Liver (tissue), 9 donors: ENCODE results near the gene MYO9A. TPM values are rescaled to one million over a fixed set of nuclear protein-coding genes. Genes with fewer than 3 reads are reported as not detected.

Experiments
- DNase-seq: peaks from one replicate; pipeline ENCODE4 v3.0.0-alpha.2; 2017; ENCODE audit warnings: low spot score
- H3K27ac ChIP-seq, 2 donors: one replicate each; pipeline ENCODE4 v1.7.0; 2013; ENCODE audit warnings: inconsistent platforms in 2 of 2, low read length in 2 of 2, control low read depth in 1 of 2, low read depth in 1 of 2, mild to moderate bottlenecking in 1 of 2
- H3K27me3 ChIP-seq, 4 donors: one replicate each; pipeline versions ENCODE4 v1.6.1 to v1.7.0; 2013; ENCODE audit warnings: low read length in 3 of 4, inconsistent platforms in 1 of 4, mild to moderate bottlenecking in 1 of 4, moderate library complexity in 1 of 4; ENCODE audit not compliant: control insufficient read depth in 4 of 4, insufficient read depth in 4 of 4
- H3K36me3 ChIP-seq, 4 donors: one replicate each; pipeline versions ENCODE4 v1.6.1 to v1.7.0; 2013; ENCODE audit warnings: low read length in 3 of 4, mild to moderate bottlenecking in 3 of 4, low read depth in 1 of 4, moderate library complexity in 1 of 4; ENCODE audit not compliant: control insufficient read depth in 4 of 4, insufficient read depth in 3 of 4
- H3K4me1 ChIP-seq, 4 donors: one replicate each; pipeline versions ENCODE4 v1.6.1 to v1.7.0; 2013; ENCODE audit warnings: low read length in 3 of 4, mild to moderate bottlenecking in 3 of 4, moderate library complexity in 1 of 4; ENCODE audit not compliant: control insufficient read depth in 4 of 4, insufficient read depth in 4 of 4
- H3K4me3 ChIP-seq, 3 donors: one replicate each; pipeline versions ENCODE4 v1.6.1 to v1.7.0; 2013; ENCODE audit warnings: low read length in 3 of 3, control low read depth in 1 of 3, low read depth in 1 of 3, mild to moderate bottlenecking in 1 of 3
- H3K9ac ChIP-seq, 2 donors: one replicate each; pipeline ENCODE4 v1.7.0; 2013; ENCODE audit warnings: low read length in 2 of 2, mild to moderate bottlenecking in 2 of 2, moderate library complexity in 2 of 2, control low read depth in 1 of 2, low read depth in 1 of 2
- H3K9me3 ChIP-seq, 4 donors: one replicate each; pipeline versions ENCODE4 v1.6.1 to v1.7.0; 2013; ENCODE audit warnings: low read length in 3 of 4; ENCODE audit not compliant: control insufficient read depth in 4 of 4
- EGR1 ChIP-seq, 2 donors: IDR thresholded peaks; 2 replicates each; pipeline ENCODE4 v1.6.1; 2016 to 2018; ENCODE audit warnings: antibody characterized with exemption in 2 of 2, low read depth in 2 of 2
- FOXA1 ChIP-seq: IDR thresholded peaks from 2 replicates; pipeline ENCODE4 v1.6.1; 2016; ENCODE audit warnings: antibody characterized with exemption
- FOXA2 ChIP-seq: IDR thresholded peaks from 2 replicates; pipeline ENCODE4 v1.6.1; 2016; ENCODE audit warnings: antibody characterized with exemption
- GABPA ChIP-seq, 2 donors: IDR thresholded peaks in 1 of 2; conservative IDR thresholded peaks in 1 of 2; 2 replicates each; pipeline ENCODE4 v1.6.1; 2016; ENCODE audit warnings: antibody characterized with exemption in 2 of 2, mild to moderate bottlenecking in 1 of 2, moderate library complexity in 1 of 2
- HNF4A ChIP-seq, 2 donors: conservative IDR thresholded peaks; 2 replicates each; pipeline ENCODE4 v1.6.1; 2016; ENCODE audit warnings: antibody characterized with exemption in 2 of 2, mild to moderate bottlenecking in 2 of 2
- HNF4G ChIP-seq: IDR thresholded peaks from 2 replicates; pipeline ENCODE4 v1.6.1; 2016; ENCODE audit warnings: antibody characterized with exemption
- JUND ChIP-seq, 2 donors: IDR thresholded peaks; 2 replicates each; pipeline ENCODE4 v1.6.1; 2016; ENCODE audit warnings: antibody characterized with exemption in 2 of 2
- NR2F2 ChIP-seq: IDR thresholded peaks from 2 replicates; pipeline ENCODE4 v1.6.1; 2016; ENCODE audit warnings: antibody characterized with exemption
- RAD21 ChIP-seq, 2 donors: IDR thresholded peaks; 2 replicates each; pipeline ENCODE4 v1.6.1; 2016; ENCODE audit warnings: antibody characterized with exemption in 2 of 2, mild to moderate bottlenecking in 2 of 2
- RXRA ChIP-seq, 2 donors: IDR thresholded peaks; 2 replicates each; pipeline ENCODE4 v1.6.1; 2017 to 2018; ENCODE audit warnings: antibody characterized with exemption in 2 of 2, mild to moderate bottlenecking in 1 of 2
- SP1 ChIP-seq: IDR thresholded peaks from 2 replicates; pipeline ENCODE4 v1.6.1; 2018; ENCODE audit warnings: antibody characterized with exemption, mild to moderate bottlenecking
- TAF1 ChIP-seq: conservative IDR thresholded peaks from 2 replicates; pipeline ENCODE4 v1.6.1; 2016; ENCODE audit warnings: antibody characterized with exemption, mild to moderate bottlenecking
- YY1 ChIP-seq: IDR thresholded peaks from 2 replicates; pipeline ENCODE4 v1.6.1; 2016; ENCODE audit warnings: antibody characterized with exemption, mild to moderate bottlenecking
- whole genome bisulfite sequencing: extraction: QIAGEN DNeasy Blood & Tissue Kit; methylation state at CpG from one replicate; pipeline ENCODE4 v1.1.7; 2013; 5-methylcytosine and 5-hydroxymethylcytosine counted together
- polyA plus RNA-seq, 2 donors: library from polyadenylated mRNA; stranded (reverse) in 1 of 2; unstranded in 1 of 2; fragments of 200-250 nt in 1 of 2; fragments of >200 nt in 1 of 2; fragmentation: Nextera tagmentation in 1 of 2; extraction: Ambion mirVana in 1 of 2; gene quantifications; one replicate each; pipeline versions ENCODE4 v1.2.1 to v1.2.3, GENCODE V29; 2013 to 2015
- total RNA-seq, 2 donors: library from RNA; depleted of rRNA; stranded (reverse); fragments of >200 nt; gene quantifications; one replicate each; pipeline ENCODE4 v1.2.3, GENCODE V29; 2014
- TF ChIP-seq, protein P1 (sequence below): fragments of 150-350 bp; IDR thresholded peaks from 2 replicates; pipeline ENCODE4 v1.5.1; 2017; ENCODE audit warnings: improper control_type of control experiment, low read depth, low read length; ENCODE audit not compliant: missing input control
- TF ChIP-seq, protein P2 (sequence below): IDR thresholded peaks from 2 replicates; pipeline ENCODE4 v1.6.1; 2016; ENCODE audit warnings: antibody characterized with exemption, mild to moderate bottlenecking
- TF ChIP-seq, protein P3 (sequence below): IDR thresholded peaks from 2 replicates; pipeline ENCODE4 v1.6.1; 2016; ENCODE audit warnings: antibody characterized with exemption
- TF ChIP-seq, protein P4 (sequence below): IDR thresholded peaks from 2 replicates; pipeline ENCODE4 v1.6.1; 2016; ENCODE audit warnings: antibody characterized with exemption
- TF ChIP-seq, protein P5 (sequence below): IDR thresholded peaks from 2 replicates; pipeline ENCODE4 v1.6.1; 2016; ENCODE audit warnings: antibody characterized with exemption
- donor health status: healthy.
- donor health status: healthy.
- donor health status: healthy.
- donor health status: healthy.
- donor health status: healthy.

The MYO9A gene
- total and polyA plus RNA-seq, 4 donors: 1.4 to 14.9 (median 8.4) TPM

DNA sequence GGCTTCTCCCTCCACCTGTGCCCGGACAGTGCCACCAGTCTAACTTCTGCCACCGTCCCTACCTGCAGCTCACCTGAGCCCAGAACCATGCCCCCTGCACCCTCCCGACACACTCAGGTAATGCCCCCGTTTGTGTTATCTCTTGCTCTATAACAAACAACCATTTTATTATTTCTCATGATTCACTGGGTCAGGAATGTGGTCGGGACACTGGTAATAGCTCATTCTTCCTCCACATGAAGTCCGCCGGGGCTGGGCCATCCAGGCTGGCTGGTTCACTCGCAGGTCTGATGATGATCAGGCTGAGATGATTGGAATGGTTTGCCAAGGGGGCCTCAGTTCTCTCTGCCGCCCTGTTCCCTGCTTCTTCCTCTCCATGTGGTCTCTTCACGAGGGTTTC is 327.9 kb downstream of the MYO9A start:
- no peak for DNase-seq
- H3K9ac ChIP-seq: no peak overlapping the region
- TF ChIP-seq, protein P1, sequence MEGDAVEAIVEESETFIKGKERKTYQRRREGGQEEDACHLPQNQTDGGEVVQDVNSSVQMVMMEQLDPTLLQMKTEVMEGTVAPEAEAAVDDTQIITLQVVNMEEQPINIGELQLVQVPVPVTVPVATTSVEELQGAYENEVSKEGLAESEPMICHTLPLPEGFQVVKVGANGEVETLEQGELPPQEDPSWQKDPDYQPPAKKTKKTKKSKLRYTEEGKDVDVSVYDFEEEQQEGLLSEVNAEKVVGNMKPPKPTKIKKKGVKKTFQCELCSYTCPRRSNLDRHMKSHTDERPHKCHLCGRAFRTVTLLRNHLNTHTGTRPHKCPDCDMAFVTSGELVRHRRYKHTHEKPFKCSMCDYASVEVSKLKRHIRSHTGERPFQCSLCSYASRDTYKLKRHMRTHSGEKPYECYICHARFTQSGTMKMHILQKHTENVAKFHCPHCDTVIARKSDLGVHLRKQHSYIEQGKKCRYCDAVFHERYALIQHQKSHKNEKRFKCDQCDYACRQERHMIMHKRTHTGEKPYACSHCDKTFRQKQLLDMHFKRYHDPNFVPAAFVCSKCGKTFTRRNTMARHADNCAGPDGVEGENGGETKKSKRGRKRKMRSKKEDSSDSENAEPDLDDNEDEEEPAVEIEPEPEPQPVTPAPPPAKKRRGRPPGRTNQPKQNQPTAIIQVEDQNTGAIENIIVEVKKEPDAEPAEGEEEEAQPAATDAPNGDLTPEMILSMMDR: no peak
- 87% methylated on average over 10 of the region's 10 CpGs for WGBS
- peaks cover 0 to 2% (median 0%) of the 10 kb centered on the region in 4 donors for H3K36me3 ChIP-seq
- no peaks in the 10 kb centered on the region for H3K9me3 ChIP-seq
- no peaks in the 10 kb centered on the region for H3K27me3 ChIP-seq
- H3K4me1 ChIP-seq: no peaks in the 10 kb centered on the region
- no peak overlapping the region for H3K27ac ChIP-seq
- H3K4me3 ChIP-seq: no peak overlapping the region

- 92% methylated on average over 6 of the region's 6 CpGs for WGBS
- DNase-seq: no peak
- TF ChIP-seq, protein P2, sequence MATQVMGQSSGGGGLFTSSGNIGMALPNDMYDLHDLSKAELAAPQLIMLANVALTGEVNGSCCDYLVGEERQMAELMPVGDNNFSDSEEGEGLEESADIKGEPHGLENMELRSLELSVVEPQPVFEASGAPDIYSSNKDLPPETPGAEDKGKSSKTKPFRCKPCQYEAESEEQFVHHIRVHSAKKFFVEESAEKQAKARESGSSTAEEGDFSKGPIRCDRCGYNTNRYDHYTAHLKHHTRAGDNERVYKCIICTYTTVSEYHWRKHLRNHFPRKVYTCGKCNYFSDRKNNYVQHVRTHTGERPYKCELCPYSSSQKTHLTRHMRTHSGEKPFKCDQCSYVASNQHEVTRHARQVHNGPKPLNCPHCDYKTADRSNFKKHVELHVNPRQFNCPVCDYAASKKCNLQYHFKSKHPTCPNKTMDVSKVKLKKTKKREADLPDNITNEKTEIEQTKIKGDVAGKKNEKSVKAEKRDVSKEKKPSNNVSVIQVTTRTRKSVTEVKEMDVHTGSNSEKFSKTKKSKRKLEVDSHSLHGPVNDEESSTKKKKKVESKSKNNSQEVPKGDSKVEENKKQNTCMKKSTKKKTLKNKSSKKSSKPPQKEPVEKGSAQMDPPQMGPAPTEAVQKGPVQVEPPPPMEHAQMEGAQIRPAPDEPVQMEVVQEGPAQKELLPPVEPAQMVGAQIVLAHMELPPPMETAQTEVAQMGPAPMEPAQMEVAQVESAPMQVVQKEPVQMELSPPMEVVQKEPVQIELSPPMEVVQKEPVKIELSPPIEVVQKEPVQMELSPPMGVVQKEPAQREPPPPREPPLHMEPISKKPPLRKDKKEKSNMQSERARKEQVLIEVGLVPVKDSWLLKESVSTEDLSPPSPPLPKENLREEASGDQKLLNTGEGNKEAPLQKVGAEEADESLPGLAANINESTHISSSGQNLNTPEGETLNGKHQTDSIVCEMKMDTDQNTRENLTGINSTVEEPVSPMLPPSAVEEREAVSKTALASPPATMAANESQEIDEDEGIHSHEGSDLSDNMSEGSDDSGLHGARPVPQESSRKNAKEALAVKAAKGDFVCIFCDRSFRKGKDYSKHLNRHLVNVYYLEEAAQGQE: no peak
- no peak for TF ChIP-seq RAD21 (IDR thresholded peaks at IDR 0.05)
- TF ChIP-seq FOXA2: no peak
- TF ChIP-seq, protein P3, sequence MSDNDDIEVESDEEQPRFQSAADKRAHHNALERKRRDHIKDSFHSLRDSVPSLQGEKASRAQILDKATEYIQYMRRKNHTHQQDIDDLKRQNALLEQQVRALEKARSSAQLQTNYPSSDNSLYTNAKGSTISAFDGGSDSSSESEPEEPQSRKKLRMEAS: no peak
- no peak for TF ChIP-seq YY1
- no peak for TF ChIP-seq EGR1 (IDR thresholded peaks at IDR 0.05; ENCODE audit: low read depth in 2 of 2)
- no peak for TF ChIP-seq SP1
- TF ChIP-seq, protein P1: no peak
- TF ChIP-seq, protein P4, sequence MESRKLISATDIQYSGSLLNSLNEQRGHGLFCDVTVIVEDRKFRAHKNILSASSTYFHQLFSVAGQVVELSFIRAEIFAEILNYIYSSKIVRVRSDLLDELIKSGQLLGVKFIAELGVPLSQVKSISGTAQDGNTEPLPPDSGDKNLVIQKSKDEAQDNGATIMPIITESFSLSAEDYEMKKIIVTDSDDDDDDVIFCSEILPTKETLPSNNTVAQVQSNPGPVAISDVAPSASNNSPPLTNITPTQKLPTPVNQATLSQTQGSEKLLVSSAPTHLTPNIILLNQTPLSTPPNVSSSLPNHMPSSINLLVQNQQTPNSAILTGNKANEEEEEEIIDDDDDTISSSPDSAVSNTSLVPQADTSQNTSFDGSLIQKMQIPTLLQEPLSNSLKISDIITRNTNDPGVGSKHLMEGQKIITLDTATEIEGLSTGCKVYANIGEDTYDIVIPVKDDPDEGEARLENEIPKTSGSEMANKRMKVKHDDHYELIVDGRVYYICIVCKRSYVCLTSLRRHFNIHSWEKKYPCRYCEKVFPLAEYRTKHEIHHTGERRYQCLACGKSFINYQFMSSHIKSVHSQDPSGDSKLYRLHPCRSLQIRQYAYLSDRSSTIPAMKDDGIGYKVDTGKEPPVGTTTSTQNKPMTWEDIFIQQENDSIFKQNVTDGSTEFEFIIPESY: no peak
- TF ChIP-seq RXRA (IDR thresholded peaks at IDR 0.05): no peak
- TF ChIP-seq GABPA (IDR thresholded peaks at IDR 0.05 in 1 of 2, conservative IDR thresholded peaks at IDR 0.05 in 1 of 2): no peak
- TF ChIP-seq HNF4G: no peak
- TF ChIP-seq NR2F2: no peak
- no peak for TF ChIP-seq JUND (IDR thresholded peaks at IDR 0.05)
- no peak for TF ChIP-seq FOXA1
- TF ChIP-seq, protein P5, sequence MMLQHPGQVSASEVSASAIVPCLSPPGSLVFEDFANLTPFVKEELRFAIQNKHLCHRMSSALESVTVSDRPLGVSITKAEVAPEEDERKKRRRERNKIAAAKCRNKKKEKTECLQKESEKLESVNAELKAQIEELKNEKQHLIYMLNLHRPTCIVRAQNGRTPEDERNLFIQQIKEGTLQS: no peak
- TF ChIP-seq HNF4A (conservative IDR thresholded peaks at IDR 0.05): no peak
- no peak for TF ChIP-seq TAF1
These were observed 328.3 kb downstream of the MYO9A start for GRCh38 chr15:71789616-71790015.

More at GRCh38 chr15:71789616-71790015, 328.3 kb downstream of the MYO9A start:
- Histone ChIP-seq H3K9me3 (no peaks in the 10 kb centered on the region), H3K36me3 (peaks cover 0 to 2% (median 0%) of the 10 kb centered on the region in 4 donors), H3K27me3 (no peaks in the 10 kb centered on the region), H3K27ac (no peak overlapping the region), H3K9ac (no peak overlapping the region), H3K4me3 (no peak overlapping the region), H3K4me1 (no peaks in the 10 kb centered on the region)
